Gastrocnemius medialis (tissue), 4 donors: Measurements from ENCODE around the gene C10orf90. TPM values are rescaled to one million over a fixed set of nuclear protein-coding genes. Genes with fewer than 3 reads are reported as not detected.

Source experiments
- ATAC-seq, 2 donors: fragments of 150-250 bp; one replicate each; pipeline ENCODE4 v1.9.1; 2016
- DNase-seq, 2 donors: peaks; one replicate each; pipeline ENCODE4 v3.0.0-alpha.2; 2019
- H3K27ac ChIP-seq, 4 donors: fragments of 200-600 bp; sonication (generic); 1 replicate in 1 of 4; 2 replicates in 3 of 4; pipeline ENCODE4 v1.5.1; 2016 to 2018; ENCODE audit warnings: mild to moderate bottlenecking in 2 of 4, moderate library complexity in 1 of 4
- H3K27me3 ChIP-seq, 3 donors: fragments of 200-600 bp; sonication (generic) in 2 of 3; 1 replicate in 1 of 3; 2 replicates in 2 of 3; pipeline versions ENCODE4 v1.5.1 to v1.6.0; 2016 to 2019; ENCODE audit warnings: mild to moderate bottlenecking in 1 of 3, moderate library complexity in 1 of 3
- H3K36me3 ChIP-seq, 2 donors: fragments of 200-600 bp; sonication (generic) in 1 of 2; one replicate each; pipeline ENCODE4 v1.5.1; 2017 to 2018
- H3K4me1 ChIP-seq, 2 donors: fragments of 200-600 bp; sonication (generic) in 1 of 2; one replicate each; pipeline ENCODE4 v1.5.1; 2016 to 2017; ENCODE audit warnings: mild to moderate bottlenecking in 2 of 2
- H3K4me3 ChIP-seq, 4 donors: fragments of 200-600 bp; sonication (generic) in 3 of 4; 1 replicate in 1 of 4; 2 replicates in 3 of 4; pipeline ENCODE4 v1.5.1; 2016 to 2019; ENCODE audit warnings: mild to moderate bottlenecking in 2 of 4
- H3K9me3 ChIP-seq, 3 donors: fragments of 200-600 bp; sonication (generic) in 2 of 3; 1 replicate in 1 of 3; 2 replicates in 2 of 3; pipeline ENCODE4 v1.5.1; 2016 to 2019
- POLR2A ChIP-seq, 2 donors: fragments of 450-650 bp; IDR thresholded peaks; one replicate each; pipeline ENCODE4 v1.6.1; 2017; ENCODE audit warnings: antibody characterized with exemption in 2 of 2, mild to moderate bottlenecking in 2 of 2, moderate library complexity in 2 of 2
- in situ Hi-C, 4 donors: fragments of 200-750 bp; cut with MboI; loops; one replicate each; pipeline versions ENCODE4 v1.15.0 to v1.8.0; 2017; ENCODE audit warnings: low sequenced_read_pairs in 4 of 4
- intact Hi-C: fragments of 100-400 bp; cut with DNase I; formaldehyde crosslinking; loops from one replicate; pipeline ENCODE4 v1.15.1; 2023; ENCODE audit warnings: low total_unique reads
- total RNA-seq, 4 donors: library from RNA; depleted of rRNA; stranded (reverse); fragments of >200 nt; gene quantifications; one replicate each; pipeline versions ENCODE4 v1.1.0 to v1.2.3, GENCODE V29; 2016
- TF ChIP-seq, protein P1 (sequence below), 5 experiments: fragments of 450-650 bp in 3 of 5; fragments of 200-600 bp in 2 of 5; sonication (generic) in 2 of 5; IDR thresholded peaks in 4 of 5; conservative IDR thresholded peaks in 1 of 5; 1 replicate in 4 of 5; 2 replicates in 1 of 5; pipeline ENCODE4 v1.5.1; 2016 to 2019; ENCODE audit warnings: antibody characterized with exemption in 5 of 5, mild to moderate bottlenecking in 3 of 5, moderate library complexity in 3 of 5

Gene C10orf90
- total RNA-seq, 4 donors from 2014 or later = not detected

DNA sequence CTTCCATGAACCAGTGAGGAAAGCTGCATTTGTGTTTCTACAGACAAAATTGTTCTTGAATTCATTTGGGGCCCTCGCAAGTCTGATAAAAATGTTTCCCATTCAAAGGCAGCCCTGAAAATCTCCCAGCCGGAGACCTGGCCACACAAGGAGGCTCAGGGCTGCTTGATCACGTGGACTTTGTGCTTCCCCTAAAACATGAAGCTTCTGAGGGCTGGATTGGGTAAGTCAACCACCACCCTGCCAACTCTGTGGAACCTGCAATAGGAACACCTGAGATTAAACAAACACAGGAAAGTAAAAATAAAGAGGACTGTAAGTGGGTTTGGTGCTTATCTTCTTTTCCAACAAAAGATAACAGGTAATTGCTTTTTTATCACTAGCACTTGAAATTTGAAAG is 133.8 kb downstream of the C10orf90 start:
- no peaks in the 10 kb centered on the region for H3K9me3 ChIP-seq
- H3K27me3 ChIP-seq = no peaks in the 10 kb centered on the region
- TF ChIP-seq, protein P1, sequence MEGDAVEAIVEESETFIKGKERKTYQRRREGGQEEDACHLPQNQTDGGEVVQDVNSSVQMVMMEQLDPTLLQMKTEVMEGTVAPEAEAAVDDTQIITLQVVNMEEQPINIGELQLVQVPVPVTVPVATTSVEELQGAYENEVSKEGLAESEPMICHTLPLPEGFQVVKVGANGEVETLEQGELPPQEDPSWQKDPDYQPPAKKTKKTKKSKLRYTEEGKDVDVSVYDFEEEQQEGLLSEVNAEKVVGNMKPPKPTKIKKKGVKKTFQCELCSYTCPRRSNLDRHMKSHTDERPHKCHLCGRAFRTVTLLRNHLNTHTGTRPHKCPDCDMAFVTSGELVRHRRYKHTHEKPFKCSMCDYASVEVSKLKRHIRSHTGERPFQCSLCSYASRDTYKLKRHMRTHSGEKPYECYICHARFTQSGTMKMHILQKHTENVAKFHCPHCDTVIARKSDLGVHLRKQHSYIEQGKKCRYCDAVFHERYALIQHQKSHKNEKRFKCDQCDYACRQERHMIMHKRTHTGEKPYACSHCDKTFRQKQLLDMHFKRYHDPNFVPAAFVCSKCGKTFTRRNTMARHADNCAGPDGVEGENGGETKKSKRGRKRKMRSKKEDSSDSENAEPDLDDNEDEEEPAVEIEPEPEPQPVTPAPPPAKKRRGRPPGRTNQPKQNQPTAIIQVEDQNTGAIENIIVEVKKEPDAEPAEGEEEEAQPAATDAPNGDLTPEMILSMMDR (IDR thresholded peaks at IDR 0.05 in 4 of 5, conservative IDR thresholded peaks at IDR 0.05 in 1 of 5) = no peak
- TF ChIP-seq POLR2A (IDR thresholded peaks at IDR 0.05) = no peak
- no peak overlapping the region for H3K27ac ChIP-seq
- no peaks in the 10 kb centered on the region for H3K36me3 ChIP-seq
- intact Hi-C loops (no loop called here), in situ Hi-C loops (no loop called here)
- H3K4me1 ChIP-seq = no peaks in the 10 kb centered on the region
- H3K4me3 ChIP-seq = no peak overlapping the region
- DNase-seq (no peak), ATAC-seq (no peak)

- ATAC-seq (no peak), DNase-seq (no peak)
- no peak overlapping the region for H3K4me3 ChIP-seq
- in situ Hi-C loops = no loop called here
- no peak overlapping the region for H3K27ac ChIP-seq
- no peaks in the 10 kb centered on the region for H3K27me3 ChIP-seq
- intact Hi-C loops = no loop called here
- H3K36me3 ChIP-seq = no peaks in the 10 kb centered on the region
- H3K9me3 ChIP-seq = no peaks in the 10 kb centered on the region
- H3K4me1 ChIP-seq = no peaks in the 10 kb centered on the region
- no peak for TF ChIP-seq POLR2A (IDR thresholded peaks at IDR 0.05)
- TF ChIP-seq, protein P1 (IDR thresholded peaks at IDR 0.05 in 4 of 5, conservative IDR thresholded peaks at IDR 0.05 in 1 of 5) = no peak
These were observed 134.3 kb downstream of the C10orf90 start for GRCh38 chr10:126536148-126536547.

DNA sequence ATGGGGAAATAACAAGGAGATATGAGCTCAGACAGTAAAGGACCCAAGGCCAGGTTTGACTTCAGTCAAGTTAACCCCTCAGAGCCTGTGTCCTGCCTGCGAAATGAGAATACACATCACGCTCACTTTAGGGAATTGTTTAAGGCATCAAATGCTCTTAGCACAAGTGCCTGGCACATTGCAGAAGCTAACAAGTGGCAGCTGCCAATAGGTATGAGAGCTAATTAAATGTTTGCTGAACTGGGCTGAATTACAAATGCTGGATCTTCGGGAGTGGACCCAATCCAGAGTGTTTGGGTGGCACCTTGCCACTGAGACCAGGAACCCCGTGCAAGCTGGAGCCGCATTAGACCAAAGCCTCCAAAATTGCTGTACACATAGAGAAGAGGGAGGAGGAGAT is 136.8 kb downstream of the C10orf90 start:
- TF ChIP-seq POLR2A (IDR thresholded peaks at IDR 0.05) = no peak
- TF ChIP-seq, protein P1 (IDR thresholded peaks at IDR 0.05 in 4 of 5, conservative IDR thresholded peaks at IDR 0.05 in 1 of 5) = no peak
- H3K4me3 ChIP-seq = no peak overlapping the region
- no peaks in the 10 kb centered on the region for H3K4me1 ChIP-seq
- DNase-seq = no peak
- ATAC-seq = no peak
- in situ Hi-C loops = no loop called here
- H3K36me3 ChIP-seq = no peaks in the 10 kb centered on the region
- intact Hi-C loops = no loop called here
- H3K27me3 ChIP-seq = no peaks in the 10 kb centered on the region
- H3K9me3 ChIP-seq = no peaks in the 10 kb centered on the region
- H3K27ac ChIP-seq = no peak overlapping the region

- H3K4me1 ChIP-seq = no peaks in the 10 kb centered on the region
- H3K27ac ChIP-seq = no peak overlapping the region
- in situ Hi-C loops = no loop called here
- no peak for TF ChIP-seq POLR2A (IDR thresholded peaks at IDR 0.05)
- TF ChIP-seq, protein P1 (IDR thresholded peaks at IDR 0.05 in 4 of 5, conservative IDR thresholded peaks at IDR 0.05 in 1 of 5) = no peak
- ATAC-seq (no peak), DNase-seq (no peak)
- intact Hi-C loops = no loop called here
- H3K36me3 ChIP-seq = no peaks in the 10 kb centered on the region
- H3K27me3 ChIP-seq = no peaks in the 10 kb centered on the region
- no peaks in the 10 kb centered on the region for H3K9me3 ChIP-seq
- H3K4me3 ChIP-seq = no peak overlapping the region
These were observed 142.1 kb downstream of the C10orf90 start for GRCh38 chr10:126528315-126528835.
